GM23338 (cell line): ENCODE data around the gene SLC12A3.

Experiments
- CREB1 ChIP-seq: fragments of 250-450 bp; sonication (Bioruptor Pico); IDR thresholded peaks from 2 replicates; pipeline ENCODE4 v1.5.0; 2020; ENCODE audit warnings: low read depth, mild to moderate bottlenecking, moderate library complexity
- CTCF ChIP-seq, 2 experiments: fragments of 200-600 bp in 1 of 2; sonication (generic) in 1 of 2; conservative IDR thresholded peaks; 2 replicates each; pipeline versions ENCODE4 v1.5.1 to v1.6.1; 2016 to 2017; ENCODE audit warnings: antibody characterized with exemption in 2 of 2, low read depth in 2 of 2, mild to moderate bottlenecking in 2 of 2, moderate library complexity in 1 of 2
- EZH2 ChIP-seq: fragments of 200-600 bp; sonication (generic); IDR thresholded peaks from one replicate; pipeline ENCODE4 v1.8.0; 2017; ENCODE audit warnings: antibody characterized with exemption, mild to moderate bottlenecking, low read depth; ENCODE audit not compliant: unreplicated experiment
- EZH2phosphoT487 ChIP-seq: fragments of 200-600 bp; sonication (generic); IDR thresholded peaks from one replicate; pipeline ENCODE4 v1.8.1; 2018; ENCODE audit warnings: antibody characterized with exemption; ENCODE audit not compliant: unreplicated experiment
- POLR2AphosphoS5 ChIP-seq: IDR thresholded peaks from 2 replicates; pipeline ENCODE4 v1.6.1; 2016; ENCODE audit warnings: antibody characterized with exemption, low read depth
- ZNF114 ChIP-seq: fragments of 250-450 bp; sonication (Bioruptor Pico); IDR thresholded peaks from 2 replicates; pipeline ENCODE4 v1.5.0; 2020; ENCODE audit warnings: mild to moderate bottlenecking, moderate library complexity

DNA sequence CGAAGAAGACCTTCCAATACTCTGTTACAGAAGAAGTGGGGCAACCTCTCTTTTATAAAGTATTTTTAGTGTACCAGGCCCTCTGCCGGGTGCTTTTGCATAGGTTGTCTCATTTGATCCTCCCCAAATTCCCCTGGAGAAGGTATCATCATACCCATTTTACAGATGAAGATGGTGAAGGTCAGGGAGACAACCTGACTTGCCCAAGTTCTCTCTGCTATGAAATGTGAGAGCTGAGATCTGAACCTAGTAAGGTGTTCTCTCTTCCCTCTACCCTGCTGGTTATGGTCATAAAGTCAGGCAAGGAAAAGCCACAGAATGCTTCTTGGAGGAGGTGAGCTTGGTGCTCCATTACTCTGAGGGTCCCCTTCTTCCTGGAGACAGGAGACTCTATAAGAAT lies 38.9 kb downstream of the SLC12A3 start:
- TF ChIP-seq CTCF (conservative IDR thresholded peaks at IDR 0.05; ENCODE audit: low read depth in 2 of 2) (no peak), CREB1 (CRISPR knock-in tag) (no peak), EZH2 (no peak), POLR2AphosphoS5 (no peak), EZH2phosphoT487 (no peak), ZNF114 (CRISPR knock-in tag) (no peak)
